Cortex of kidney (tissue), 1 donor: Measurements from ENCODE around the gene POU3F3.

Experiments
- DNase-seq: peaks from one replicate; lab custom pipeline; 2025; lab: John Stamatoyannopoulos, UW

The POU3F3 gene

DNA sequence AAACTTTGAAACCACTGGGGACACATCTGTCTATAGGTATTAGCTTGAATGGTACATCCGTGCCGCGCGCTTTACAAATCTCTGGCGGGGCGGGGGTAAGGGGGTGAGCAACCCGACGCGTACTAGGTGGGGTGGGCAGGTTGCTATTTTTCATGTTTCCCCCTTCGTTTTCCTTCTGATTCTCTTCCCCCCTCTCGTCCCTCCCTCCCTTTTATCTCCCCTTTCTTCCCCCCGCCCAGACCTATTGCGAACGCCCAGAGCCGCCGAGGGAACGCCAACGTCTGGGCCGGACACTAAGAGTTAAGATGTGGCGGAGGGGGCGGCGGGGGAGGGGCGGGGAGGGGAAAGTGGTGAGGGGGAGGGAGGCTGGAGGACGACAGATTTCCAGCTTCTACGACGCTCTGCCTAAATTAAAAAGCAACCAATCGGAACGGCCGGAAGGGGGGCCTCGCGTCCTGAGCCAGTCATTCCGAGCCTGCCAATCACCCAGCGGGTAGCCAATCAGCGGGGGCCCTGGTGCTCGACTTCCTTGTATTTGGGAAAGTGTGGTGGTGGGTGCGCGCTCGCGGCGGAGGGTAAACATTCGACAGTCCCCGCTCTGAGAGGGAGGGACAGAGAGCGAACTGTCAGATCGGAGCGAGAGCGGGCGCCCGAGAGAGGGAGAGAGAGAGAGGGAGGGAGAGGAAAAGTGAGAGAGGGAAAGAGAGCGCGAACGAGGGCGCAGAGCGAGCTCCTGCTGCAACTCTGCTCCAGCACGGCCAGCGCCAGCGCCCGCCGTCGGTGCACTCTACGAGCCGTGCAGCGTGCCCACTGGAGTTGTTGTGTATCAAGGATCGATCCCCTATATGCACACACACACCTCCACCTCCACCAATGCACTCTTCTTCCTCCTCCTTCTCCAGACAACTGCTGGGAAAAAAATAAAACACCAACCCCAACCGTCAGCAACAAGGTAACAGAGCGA is at the start of gene POU3F3:
Gene POU3F3 (plus strand): TSS at position 582 of the 964 bp plus-strand sequence. CDS start 1,396 bp downstream, outside the sequence.
- DNase-seq, result peak; percentile 41

DNA sequence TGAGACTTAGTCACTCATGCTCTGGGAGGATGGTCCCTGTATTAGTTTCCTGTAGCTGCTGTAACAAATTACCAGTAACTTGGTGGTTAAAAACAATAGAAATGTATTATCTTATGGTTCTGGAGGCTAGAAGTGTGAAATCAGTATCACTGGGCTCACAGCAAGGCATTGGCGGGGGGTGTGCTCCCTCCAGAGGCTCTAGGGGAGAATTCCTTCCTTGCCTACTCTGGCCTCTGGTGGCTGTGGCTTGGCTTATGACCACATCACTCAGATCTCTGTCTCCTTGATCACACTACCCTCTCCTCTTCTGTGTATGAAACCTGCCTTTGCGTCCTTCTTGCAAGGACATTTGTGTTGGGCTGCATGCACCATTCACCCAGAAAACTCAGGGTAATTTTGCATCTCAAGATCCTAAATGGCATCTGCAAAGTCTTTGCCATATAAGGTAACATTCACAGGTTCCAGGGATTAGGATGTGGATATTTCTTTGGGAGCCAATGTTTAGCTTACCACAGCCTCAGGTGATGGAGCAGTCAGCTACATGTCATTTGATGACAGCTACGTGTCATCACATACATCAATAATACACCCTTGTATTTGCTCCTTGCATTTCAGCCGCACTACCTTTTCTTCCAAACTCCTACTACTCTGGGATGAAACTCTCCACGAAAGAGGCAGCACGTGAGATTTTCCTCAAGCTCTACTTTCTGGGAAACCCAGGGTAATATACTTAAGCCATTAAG is 49.6 kb upstream of the POU3F3 start:
- DNase-seq, result no peak

DNA sequence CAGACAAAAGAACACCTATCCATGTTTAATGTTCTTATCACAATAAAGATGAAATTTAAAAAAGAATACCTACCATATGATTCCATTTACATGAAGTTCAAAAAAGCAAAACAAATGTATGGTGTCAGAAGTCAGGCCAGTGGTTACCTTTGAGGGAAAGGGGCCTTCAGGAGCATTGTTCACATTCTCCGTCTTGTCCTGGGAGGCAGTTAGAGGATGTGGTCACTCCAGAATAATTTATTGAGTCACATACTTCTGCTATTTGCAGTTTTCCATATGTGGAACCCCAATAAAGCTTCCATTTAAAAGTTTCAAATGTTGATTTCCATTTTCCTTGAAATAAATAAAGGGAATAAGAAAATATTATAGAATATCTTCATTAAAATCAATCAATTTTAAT is 41.6 kb upstream of the POU3F3 start:
- no peak for DNase-seq

DNA sequence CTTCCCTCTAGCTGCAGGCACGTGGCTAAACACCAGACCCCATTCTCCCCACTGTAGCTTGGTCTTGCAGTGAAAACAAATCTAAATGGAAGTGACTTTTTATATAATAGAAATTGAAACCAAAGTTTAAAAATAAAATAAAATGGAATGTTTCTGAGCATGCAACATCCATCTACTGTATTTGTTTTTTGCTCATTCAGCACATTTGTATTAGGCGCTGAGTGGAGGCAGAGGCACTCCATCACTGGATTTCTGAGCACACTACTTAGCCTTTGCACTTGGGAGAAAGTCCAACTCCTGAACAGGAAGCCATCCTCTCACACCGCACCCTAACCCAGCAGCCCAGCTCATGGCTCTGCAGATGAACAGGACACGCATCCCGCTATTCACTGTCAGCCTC is 37.8 kb upstream of the POU3F3 start:
- DNase-seq, result no peak

DNA sequence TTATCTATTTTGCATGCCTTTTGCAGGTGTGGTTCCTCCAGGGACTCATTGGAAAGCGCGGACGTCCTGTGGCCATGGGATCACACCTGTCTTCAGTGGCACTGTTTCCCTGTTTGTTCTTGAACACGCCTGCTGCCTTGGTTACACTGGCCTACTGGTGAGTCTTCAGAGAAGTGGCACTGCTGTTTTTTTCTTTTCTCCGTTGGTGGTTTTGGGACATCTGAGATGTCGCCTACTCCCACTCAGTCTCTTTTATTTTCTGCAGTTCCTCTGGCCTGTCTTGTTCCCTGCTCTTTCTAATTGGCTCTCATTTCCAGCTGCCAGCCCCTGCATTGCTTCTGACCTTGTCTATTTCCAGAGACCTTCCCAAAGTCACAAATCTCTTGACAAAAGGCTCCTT is 35.7 kb upstream of the POU3F3 start:
- DNase-seq, result no peak

DNA sequence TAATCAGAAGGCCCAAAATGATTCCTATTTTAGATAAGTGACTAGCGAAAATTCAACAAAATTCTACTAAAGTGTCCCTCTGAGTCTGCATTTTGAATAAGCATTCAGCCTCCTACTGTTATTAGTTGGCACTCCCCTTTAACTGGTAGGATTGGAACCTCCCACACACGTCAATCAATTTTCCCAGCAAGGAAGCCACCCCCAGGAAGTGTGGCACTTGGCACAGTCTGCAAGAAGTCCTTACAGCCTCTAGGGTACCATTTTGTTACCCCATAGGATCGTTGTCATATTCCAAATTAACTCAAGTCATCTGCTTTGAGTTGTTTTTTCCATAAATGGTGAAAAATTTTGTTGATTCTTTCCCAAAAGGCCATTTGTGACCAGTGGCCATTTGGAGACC is 33.8 kb upstream of the POU3F3 start:
- no peak for DNase-seq

DNA sequence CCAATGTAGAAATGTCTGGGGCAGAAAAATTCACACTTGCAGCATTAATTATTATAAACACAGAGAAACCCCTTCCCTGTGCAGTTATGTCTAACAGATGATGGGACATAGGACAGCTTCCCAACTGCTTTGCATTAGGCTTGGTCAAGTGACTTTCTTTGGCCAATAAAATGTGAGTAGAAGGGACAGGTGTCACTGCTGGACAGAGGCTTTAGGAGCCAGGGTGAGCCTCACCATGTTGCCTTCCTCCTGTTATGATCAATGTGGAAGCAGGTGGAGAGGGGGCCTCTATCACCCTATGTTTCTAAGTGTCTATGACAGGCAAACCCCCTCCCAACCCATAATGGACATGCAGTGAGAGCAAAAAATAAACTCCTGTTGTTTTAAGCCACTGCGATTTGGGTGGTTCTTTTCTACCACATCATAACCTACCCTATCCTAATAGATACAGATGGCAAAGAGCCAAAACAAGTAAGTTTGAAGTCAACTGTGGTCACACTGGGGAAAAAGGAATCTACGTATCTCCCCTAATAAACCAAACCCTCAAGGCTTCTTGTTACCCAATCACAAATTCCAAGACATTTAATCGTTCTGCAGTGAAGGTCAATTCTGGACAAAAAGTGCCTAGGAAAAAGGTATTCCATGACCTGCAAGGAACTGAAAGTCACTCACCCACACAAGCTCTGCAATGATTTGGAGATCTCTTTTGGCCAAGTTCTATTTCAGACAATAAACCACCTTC is 28.6 kb upstream of the POU3F3 start:
- DNase-seq, result no peak

DNA sequence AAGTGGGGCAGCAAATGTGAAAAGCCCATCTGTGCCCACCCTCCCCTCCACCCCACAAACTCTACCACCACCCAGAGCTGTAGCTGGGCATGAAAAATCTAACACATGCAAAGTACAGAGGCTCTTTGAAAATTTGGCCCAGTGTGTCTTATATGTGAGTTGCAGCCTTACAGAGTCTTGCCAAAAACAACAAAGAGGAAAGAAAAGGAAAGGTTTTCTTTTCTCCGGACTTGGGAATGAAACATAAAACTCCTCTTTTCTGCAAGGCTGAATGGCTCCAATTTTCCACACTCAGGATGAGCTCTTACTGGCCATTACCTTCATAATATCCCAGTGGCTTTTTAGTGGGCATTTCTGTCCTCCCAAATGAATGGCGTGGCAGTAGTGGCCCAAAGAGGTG is 27.9 kb upstream of the POU3F3 start:
- DNase-seq, result no peak

DNA sequence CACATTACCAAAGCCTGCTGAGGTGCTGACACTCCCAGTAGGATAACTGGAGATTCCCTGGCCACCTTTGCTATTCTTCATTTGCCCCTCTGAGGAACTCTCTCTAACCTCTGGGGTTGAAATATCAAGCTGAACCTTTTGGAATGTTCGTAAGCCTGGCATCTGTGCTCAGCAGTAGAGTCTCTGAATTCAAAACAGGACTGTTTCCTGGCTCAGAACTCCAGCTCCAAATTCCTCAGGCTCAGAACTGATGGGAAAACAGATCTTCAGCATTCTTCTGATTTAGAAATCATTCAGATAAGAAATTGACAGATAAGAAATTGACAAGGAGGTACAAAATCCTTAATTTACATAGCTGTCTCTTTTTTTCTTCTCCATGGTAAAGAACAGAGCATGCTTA is 22.2 kb upstream of the POU3F3 start:
- DNase-seq, result no peak

DNA sequence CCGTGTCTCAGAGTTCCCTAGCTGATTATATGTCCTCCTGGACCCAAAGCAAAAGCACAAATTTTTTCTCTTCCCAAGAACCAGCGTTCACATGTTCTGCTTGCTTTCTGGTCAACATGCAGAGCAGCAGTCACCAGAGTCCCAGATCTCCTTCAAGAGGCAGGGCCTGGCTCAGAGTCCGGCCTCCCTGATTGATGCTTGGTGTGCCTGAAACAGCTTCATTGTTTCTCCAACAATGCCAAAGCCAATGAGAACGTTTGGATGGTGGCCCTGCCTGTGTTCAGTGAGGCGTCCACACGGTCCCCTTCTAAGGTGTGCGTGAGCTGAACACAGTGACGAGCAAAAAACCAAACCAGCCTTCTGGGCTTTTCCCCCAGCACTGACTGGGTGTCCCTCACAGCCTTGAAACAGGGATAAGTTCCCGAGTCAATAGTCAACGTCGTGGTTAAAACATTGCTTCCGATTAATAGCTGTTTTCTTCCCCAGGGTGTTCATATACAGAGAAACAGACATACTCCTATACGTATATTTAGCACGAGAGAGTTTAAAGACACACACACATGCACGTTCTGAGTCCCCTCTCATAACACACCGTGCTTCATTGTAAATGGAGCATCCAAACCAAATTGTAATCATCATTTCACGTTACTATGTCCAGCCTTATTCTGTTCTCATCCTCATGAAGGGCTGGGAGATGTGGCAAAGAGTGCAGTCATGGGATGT is 19.3 kb upstream of the POU3F3 start:
- DNase-seq, result no peak

DNA sequence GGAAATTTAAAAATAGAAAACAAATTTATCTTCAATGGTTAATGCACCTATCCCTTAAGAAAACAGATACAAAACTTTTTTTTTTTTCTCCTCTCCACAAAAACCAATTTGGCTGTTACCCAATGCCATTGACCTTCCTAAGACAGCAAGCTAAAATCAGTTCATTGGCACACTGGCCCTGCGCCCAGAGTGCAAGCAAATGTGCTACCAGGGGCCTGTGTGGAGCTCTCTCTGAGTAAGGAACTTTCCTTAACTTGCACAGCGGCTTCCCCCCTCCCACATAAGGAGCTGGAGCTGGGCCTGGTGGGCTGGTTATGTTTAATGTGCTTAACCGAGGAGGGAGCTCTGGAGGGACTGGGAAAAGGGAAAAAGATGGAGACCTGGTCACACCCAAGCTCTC is 17.6 kb upstream of the POU3F3 start:
- no peak for DNase-seq

DNA sequence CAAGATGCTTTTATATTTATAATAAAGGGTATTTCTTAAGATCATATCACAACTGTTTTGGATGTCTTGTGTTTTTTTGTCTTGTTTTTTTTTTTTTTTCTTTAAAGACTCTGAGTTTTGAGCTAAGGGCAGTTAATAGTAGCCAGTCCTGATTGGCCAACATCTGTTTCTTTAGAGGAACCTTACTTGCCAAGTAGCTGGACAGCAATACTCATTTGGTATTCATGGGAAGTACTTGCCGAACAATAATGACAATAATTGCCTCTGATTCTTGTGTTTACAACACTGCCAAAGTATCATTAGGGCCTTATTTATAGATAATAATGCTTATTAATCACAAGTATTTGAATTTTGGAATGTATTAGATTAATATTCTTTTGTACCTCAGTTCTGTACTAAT is 17.1 kb upstream of the POU3F3 start:
- no peak for DNase-seq

DNA sequence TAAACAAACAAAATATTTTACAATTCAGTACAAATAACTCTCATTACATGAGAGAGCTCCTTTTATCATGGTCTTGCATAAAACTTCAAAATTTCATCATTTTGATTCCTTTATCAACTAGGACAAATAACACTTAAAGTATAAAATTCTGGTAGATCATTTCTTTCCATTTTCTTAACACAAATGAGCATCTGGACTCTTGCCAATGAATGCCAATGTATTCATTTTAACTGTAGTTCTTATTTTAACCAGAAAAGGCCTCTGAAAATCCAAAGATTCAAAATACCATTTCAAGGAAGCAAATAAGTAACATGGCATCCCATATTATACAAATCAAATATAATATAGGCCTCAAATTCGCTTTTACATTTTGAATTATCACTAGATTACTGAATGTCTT is 13.8 kb upstream of the POU3F3 start:
- no peak for DNase-seq

DNA sequence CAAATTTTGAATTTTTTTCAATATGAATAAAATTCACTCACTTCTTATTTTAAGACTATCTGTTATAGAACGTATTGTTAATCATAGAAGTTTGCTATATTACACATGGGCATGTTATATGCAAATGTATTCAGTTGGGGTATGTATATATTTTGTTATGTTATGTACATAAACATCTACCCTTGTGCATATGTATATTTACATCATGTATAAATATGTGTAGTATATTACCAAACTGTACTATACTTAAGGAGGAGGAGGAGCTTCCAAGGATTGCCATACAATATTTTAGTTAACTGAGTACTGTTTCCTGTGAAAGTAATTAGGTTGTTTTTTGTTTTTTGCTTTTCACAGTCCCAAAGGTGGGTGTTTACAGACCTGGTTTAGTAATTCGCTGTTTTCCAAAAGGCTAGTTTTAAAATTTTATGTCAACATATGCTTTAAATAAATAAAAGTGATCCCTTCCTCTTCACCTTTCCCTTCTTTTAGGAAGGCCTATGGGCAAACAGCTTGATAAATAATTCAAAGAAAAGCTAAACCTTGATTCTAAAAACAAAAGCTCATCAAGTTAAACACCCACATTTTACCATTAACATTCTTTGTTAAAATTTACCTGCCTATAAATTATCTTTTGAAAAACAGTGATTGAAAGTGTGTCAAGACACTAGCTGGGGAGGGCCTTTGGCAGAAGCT is 12.9 kb upstream of the POU3F3 start:
- no peak for DNase-seq

DNA sequence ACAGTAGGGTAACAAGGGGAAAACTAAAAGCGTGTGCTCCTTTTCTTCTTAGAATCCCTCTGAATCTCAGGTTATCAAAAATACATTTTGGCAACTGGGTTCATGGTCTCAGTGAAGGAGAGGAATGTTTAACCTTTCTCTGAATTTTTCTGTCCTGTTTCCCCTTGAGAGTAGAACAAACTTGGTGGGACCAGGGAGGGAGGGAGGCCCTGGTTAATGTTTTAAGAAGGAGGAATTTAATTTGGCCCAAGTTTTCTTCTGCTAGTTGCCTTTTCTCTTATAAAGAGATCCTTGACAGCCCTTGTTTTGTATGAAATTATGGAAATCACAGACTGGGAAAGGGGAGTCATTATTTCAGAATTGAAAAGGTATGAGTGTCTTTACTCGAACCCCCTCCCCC is 12.2 kb upstream of the POU3F3 start:
- DNase-seq, result no peak

DNA sequence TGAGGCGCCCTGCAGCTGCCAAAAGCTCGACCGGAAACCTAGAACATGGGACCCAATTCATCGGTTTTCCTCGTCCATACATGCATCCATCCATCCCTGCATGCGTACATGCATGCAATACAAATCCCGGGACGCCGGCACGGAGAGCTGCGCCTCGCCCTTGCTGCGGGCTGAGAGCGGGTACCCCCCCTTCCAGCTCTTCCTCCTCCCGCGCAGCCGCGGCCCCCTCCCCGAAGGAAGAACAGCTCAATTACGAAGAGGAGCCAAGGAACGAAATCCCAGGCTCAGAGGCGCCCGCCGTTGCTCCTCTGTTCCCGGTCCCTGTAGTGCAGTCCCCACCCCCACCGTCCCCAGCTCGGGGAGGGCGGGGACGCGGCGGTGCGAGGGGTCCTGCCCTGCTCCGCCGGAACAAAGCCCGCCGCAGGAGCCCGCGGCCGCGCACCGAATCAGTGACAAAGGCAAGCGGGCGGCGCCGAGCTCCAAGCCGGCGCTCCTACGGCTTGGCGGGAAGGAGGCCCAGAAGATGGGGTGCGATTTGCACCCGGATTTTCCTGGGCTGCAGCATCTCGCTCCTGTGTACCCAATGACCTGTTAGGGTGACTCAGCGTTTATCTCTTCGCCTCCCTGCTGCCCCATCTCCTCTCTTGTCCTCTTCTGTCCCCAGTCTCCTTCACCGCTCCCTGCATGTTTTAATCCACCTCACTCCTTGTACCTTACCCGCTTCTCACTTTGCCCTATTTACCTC is 8.9 kb upstream of the POU3F3 start:
- no peak for DNase-seq

DNA sequence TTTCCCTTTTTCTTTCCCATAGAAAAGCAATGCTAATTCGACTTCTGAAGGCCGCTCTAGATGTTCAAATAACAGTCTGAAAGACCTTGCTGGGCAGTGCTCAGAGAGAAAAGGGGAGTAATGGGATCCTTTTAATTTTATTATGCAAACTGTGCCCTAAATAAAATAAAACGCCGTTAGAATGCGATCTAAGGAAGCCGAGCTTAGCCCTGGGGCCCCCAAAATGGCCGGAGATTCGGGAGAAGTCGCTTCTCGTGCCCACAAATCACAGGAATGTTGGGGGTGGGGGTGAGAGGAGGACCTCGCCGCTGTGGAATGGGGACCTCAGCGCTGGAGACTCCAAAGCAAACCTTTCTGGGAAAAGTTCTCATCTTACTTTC is 8.4 kb upstream of the POU3F3 start:
- DNase-seq, result no peak

DNA sequence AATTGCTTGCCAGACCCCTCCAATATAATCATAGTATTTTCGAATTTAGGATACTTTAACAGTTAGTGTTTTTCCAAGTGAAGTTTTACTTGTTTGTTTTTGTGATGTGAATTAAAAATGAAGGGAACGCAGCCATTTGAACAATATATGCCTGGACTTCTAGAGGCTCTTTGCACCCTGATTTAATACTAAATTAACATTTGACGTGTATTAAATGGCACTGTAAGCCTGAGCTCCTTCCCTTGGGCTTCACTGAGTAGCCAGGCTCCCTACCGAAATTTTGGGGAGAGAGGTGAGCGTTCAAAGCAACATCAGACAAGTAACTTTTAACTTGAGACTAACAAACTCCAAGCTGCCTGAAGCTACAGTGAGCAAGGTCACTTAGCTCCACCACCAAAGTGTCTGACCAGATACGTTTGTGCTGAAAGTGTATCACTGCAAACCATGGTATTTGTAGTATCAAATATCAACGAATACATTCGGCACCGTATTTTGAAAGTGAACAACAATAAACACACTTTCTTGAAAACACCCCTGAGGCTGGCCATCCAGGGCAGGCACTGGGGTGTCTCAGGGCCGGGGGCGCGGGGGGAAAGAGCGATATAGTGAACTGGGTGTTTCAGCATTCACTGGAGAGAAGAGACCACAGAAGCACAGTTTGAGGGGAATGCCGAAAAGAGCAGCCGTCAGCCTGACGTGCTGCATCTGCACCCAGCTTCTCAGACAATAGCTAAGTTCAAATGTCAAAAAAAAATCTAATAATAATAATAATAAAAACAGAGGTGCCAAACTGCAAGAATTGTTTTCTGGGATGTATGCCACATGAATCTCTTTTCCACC is 7.7 kb upstream of the POU3F3 start:
- no peak for DNase-seq

DNA sequence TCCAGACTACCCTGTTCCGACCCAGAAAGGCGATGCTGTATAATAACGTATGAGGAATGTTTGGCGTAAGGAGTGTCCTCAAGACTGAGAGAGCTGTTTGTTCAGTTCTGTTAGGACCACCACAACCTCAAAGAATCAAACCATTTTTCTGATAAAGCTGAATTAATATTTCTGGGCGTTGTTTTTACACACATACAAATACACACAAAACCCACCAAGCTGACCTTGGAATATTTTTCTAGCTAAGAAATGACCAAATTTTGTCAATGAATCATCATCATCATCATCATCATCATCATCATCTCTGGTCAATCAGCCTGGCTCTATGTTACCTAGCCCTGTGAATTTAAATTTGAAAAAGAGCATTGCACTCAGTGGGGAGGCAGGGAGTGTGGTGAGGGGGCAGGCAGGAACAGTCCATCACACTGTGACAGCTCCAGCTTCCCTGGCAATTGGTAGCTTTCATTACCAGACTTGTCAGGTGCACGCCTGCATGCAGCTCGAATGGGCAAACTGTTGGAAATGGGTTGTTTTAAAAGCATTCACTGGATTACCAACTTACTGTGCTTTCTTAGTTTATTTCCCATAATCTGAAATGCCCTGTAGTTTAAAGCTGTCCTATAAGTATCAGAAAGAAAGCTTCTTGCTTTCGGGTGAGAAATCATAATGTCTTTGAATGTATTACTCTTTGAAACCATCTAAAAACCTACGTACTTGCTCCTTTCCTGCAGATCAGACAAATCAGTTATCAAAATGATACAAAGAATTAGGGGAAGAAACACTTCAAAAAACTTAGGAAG is 6.9 kb upstream of the POU3F3 start:
- no peak for DNase-seq
